ENCODE data around the gene RPP25L. TPM values are rescaled to one million over a fixed set of nuclear protein-coding genes. Genes with fewer than 3 reads are reported as not detected.

The RPP25L gene
- total RNA-seq, 1 experiment from 2014 or later, result 25.0 TPM

DNA sequence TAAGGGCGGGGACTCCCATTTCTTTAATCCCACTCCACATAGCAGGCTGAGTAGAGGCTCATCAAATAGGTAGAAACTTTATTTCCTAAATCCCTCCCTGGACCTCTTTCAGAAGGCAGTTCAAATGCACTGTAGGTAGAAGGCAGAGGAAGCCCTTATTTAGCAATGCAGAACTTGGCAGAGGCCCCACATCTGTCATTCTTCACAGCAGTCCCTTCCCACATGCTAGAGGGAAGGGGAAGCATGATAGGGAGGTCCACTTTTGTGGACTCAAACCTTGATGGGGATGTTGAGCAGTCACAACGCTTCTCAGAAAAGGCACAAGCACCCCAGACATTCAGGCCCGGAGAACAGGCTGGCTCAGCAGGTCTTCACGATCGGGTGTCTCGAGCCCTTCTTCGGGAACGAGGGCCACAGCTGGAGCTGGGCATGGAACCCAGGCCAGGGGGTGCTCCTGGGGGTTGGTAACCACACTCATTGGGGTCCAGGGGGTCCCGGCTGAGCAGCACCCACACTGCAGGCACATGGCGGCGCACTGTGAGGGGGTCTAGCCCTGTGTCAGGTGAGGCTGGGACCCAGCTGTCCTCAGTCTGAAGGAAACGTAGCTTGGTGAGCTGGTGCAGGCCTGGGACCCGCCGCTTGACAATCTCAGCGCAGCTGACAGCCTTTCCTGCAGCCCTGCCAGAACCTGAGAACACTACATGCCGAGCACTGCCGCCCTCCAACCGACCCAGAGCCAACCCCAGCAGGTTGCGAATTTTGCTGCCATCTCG is 1.3 kb downstream of the RPP25L start:
- ATAC-seq, result no peak
- no peak overlapping the region for H2AFZ ChIP-seq (ENCODE audit: low read length)
- ChIA-PET POLR2A (ENCODE audit: unreplicated experiment) (no interaction called here), CTCF (no interaction called here)
- H3K4me2 ChIP-seq (ENCODE audit: low read length), result peak overlapping the region; percentile 96
- no peaks in the 10 kb centered on the region for H4K20me1 ChIP-seq (ENCODE audit: low read length)
- no peak overlapping the region for H3K27ac ChIP-seq (ENCODE audit: low read length)
- H3K36me3 ChIP-seq (ENCODE audit: low read depth, low read length), result no peaks in the 10 kb centered on the region
- H3K4me1 ChIP-seq (ENCODE audit: insufficient read depth, low read length), result peaks cover 15% of the 10 kb centered on the region; the same call in 1 of the 2 replicates
- no peak for DNase-seq
- no peaks in the 10 kb centered on the region for H3F3A ChIP-seq (ENCODE audit: low read length, unreplicated experiment)
- H3K9ac ChIP-seq (ENCODE audit: low read length), result no peak overlapping the region; the same call in 1 of the 2 replicates
- H3K4me3 ChIP-seq (ENCODE audit: low read length), result peak overlapping the region; percentile 87
- intact Hi-C loops (cut with micrococcal nuclease), result no loop called here
- BruUV-seq (replicated peaks), result no TSS peak
- peaks cover 18% of the 10 kb centered on the region for H3K79me2 ChIP-seq (ENCODE audit: low read length)
- H3K9me3 ChIP-seq (ENCODE audit: low read length), result no peaks in the 10 kb centered on the region
- no peak for TF ChIP-seq EZH2phosphoT487 (IDR thresholded peaks at IDR 0.05; ENCODE audit: borderline replicate concordance, low read length)
- TF ChIP-seq, protein P1, sequence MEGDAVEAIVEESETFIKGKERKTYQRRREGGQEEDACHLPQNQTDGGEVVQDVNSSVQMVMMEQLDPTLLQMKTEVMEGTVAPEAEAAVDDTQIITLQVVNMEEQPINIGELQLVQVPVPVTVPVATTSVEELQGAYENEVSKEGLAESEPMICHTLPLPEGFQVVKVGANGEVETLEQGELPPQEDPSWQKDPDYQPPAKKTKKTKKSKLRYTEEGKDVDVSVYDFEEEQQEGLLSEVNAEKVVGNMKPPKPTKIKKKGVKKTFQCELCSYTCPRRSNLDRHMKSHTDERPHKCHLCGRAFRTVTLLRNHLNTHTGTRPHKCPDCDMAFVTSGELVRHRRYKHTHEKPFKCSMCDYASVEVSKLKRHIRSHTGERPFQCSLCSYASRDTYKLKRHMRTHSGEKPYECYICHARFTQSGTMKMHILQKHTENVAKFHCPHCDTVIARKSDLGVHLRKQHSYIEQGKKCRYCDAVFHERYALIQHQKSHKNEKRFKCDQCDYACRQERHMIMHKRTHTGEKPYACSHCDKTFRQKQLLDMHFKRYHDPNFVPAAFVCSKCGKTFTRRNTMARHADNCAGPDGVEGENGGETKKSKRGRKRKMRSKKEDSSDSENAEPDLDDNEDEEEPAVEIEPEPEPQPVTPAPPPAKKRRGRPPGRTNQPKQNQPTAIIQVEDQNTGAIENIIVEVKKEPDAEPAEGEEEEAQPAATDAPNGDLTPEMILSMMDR (conservative IDR thresholded peaks at IDR 0.05; ENCODE audit: low read depth, low read length), result no peak
- no peak for TF ChIP-seq EZH2 (IDR thresholded peaks at IDR 0.05; ENCODE audit: low read length, unreplicated experiment)
- H3K27me3 ChIP-seq (ENCODE audit: low read length), result no peaks in the 10 kb centered on the region
- no peaks in the 10 kb centered on the region for H3K9me2 ChIP-seq (replicated peaks; ENCODE audit: low read length)

DNA sequence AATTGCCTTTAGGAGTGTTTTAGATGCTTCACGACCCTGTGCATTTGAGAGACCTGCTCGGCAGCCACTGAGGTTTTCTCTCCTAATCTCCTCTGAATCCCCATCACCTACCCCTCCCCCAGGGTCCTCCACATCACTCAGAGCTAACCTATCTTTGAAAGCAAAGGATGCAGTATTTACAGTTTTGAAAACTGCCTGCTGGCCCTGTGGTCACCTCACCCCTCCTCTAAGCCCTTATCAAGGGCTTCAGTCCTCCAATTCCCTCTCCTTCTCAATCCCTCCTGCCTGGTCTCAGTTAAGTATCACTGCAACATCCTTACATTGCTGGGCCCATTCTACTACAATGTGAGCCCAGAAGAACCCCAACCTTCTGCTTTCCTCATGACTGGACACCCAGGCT is 4.6 kb downstream of the RPP25L start:
- no peaks in the 10 kb centered on the region for H4K20me1 ChIP-seq (ENCODE audit: low read length)
- H3K4me3 ChIP-seq (ENCODE audit: low read length), result no peak overlapping the region
- ChIA-PET CTCF (no interaction called here), POLR2A (ENCODE audit: unreplicated experiment) (no interaction called here)
- intact Hi-C loops (cut with micrococcal nuclease), result no loop called here
- no peak for ATAC-seq
- H3K27ac ChIP-seq (ENCODE audit: low read length), result no peak overlapping the region
- no peak overlapping the region for H3K9ac ChIP-seq (ENCODE audit: low read length)
- no peaks in the 10 kb centered on the region for H3K36me3 ChIP-seq (ENCODE audit: low read depth, low read length)
- H3F3A ChIP-seq (ENCODE audit: low read length, unreplicated experiment), result no peaks in the 10 kb centered on the region
- no peak for DNase-seq
- H3K9me3 ChIP-seq (ENCODE audit: low read length), result no peaks in the 10 kb centered on the region
- TF ChIP-seq EZH2 (IDR thresholded peaks at IDR 0.05; ENCODE audit: low read length, unreplicated experiment), result no peak
- TF ChIP-seq, protein P1 (conservative IDR thresholded peaks at IDR 0.05; ENCODE audit: low read depth, low read length), result no peak
- TF ChIP-seq EZH2phosphoT487 (IDR thresholded peaks at IDR 0.05; ENCODE audit: borderline replicate concordance, low read length), result no peak
- H3K9me2 ChIP-seq (replicated peaks; ENCODE audit: low read length), result no peaks in the 10 kb centered on the region
- H3K4me1 ChIP-seq (ENCODE audit: insufficient read depth, low read length), result peaks cover 11% of the 10 kb centered on the region; the same call in 1 of the 2 replicates
- no peak overlapping the region for H3K4me2 ChIP-seq (ENCODE audit: low read length)
- H3K79me2 ChIP-seq (ENCODE audit: low read length), result peaks cover 18% of the 10 kb centered on the region
- no peaks in the 10 kb centered on the region for H3K27me3 ChIP-seq (ENCODE audit: low read length)
- no TSS peak for BruUV-seq (replicated peaks)
- no peak overlapping the region for H2AFZ ChIP-seq (ENCODE audit: low read length)

DNA sequence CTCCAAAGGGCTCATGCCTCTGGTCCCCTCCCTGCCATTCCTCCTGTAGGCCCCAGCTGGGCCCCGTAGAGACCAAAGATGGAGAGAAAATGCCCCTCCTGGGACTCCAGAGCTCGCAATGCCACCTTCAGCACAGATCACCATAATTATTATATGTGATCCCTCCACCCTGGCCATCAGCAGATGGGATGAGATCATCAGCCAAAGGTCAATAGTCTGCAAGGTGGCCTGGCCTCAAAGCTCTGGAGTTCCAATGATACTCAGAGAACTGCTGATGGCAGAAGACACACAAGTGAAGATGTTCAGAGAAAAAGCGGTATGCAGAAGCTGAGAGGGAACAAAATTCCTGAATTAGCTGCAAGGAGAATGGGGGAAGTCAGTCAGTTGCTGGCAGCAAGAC is 5.0 kb downstream of the RPP25L start:
- H3F3A ChIP-seq (ENCODE audit: low read length, unreplicated experiment), result no peaks in the 10 kb centered on the region
- ATAC-seq (no peak), DNase-seq (no peak)
- no peak overlapping the region for H3K27ac ChIP-seq (ENCODE audit: low read length)
- H3K9ac ChIP-seq (ENCODE audit: low read length), result no peak overlapping the region
- H3K9me2 ChIP-seq (replicated peaks; ENCODE audit: low read length), result no peaks in the 10 kb centered on the region
- no TSS peak for BruUV-seq (replicated peaks)
- H3K4me3 ChIP-seq (ENCODE audit: low read length), result no peak overlapping the region
- H3K4me1 ChIP-seq (ENCODE audit: insufficient read depth, low read length), result peaks cover 10% of the 10 kb centered on the region; the same call in 1 of the 2 replicates
- no peaks in the 10 kb centered on the region for H3K9me3 ChIP-seq (ENCODE audit: low read length)
- TF ChIP-seq, protein P1 (conservative IDR thresholded peaks at IDR 0.05; ENCODE audit: low read depth, low read length), result no peak
- no peak for TF ChIP-seq EZH2phosphoT487 (IDR thresholded peaks at IDR 0.05; ENCODE audit: borderline replicate concordance, low read length)
- TF ChIP-seq EZH2 (IDR thresholded peaks at IDR 0.05; ENCODE audit: low read length, unreplicated experiment), result no peak
- POLR2A ChIA-PET (ENCODE audit: unreplicated experiment), result no interaction called here
- CTCF ChIA-PET, result no interaction called here
- H3K79me2 ChIP-seq (ENCODE audit: low read length), result peaks cover 18% of the 10 kb centered on the region
- H2AFZ ChIP-seq (ENCODE audit: low read length), result no peak overlapping the region
- H3K4me2 ChIP-seq (ENCODE audit: low read length), result no peak overlapping the region
- intact Hi-C loops (cut with micrococcal nuclease), result no loop called here
- no peaks in the 10 kb centered on the region for H3K27me3 ChIP-seq (ENCODE audit: low read length)
- H3K36me3 ChIP-seq (ENCODE audit: low read depth, low read length), result no peaks in the 10 kb centered on the region
- H4K20me1 ChIP-seq (ENCODE audit: low read length), result no peaks in the 10 kb centered on the region
